Measurements from ENCODE around the gene SLC16A5.

DNA sequence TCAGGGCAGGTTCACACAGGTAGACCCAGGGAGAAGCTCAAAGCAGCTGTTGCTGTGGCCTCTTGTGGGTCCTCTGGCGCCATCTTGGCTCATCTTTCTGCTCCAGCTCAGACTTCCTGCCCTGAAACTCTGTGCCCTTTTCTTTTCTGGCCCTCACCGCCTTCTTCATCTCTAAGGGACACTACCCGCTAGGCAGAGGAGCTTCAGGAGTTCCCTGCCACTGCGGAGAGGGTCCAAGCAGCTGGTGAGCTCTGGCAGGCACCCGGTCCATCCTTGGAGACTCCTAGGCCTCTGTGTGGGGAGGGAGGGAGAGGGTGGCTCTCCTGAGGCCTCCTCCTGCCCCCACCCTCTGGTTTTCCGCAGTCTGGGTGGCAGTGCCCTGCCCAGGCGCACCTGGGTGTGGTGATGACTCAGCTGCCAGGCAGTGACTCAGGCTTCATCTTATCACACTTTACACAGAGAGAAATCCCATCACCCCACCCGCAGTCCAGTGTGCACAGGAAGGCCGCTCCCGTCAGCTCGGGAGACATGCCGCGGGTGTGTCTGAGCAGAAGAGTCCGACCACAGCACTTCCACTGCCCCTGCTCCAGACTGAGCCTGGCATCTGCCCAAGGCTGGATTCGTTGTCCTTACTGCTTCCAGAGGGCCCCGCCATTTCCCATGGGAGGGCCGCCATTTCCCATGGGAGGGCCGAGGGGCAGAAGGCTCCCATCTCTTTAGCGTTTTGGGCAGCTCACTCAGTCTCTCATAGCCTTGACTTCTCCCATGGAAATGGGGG, 36.5 kb downstream of the SLC16A5 start:
- TF ChIP-seq EP300 (IDR thresholded peaks at IDR 0.05) (no peak), CTCF (IDR thresholded peaks at IDR 0.05) (no peak)
